IMR-90 (cell line): ENCODE results near the gene PTPRN2. TPM values are rescaled to one million over a fixed set of nuclear protein-coding genes. Genes with fewer than 3 reads are reported as not detected.

Experiments used
- ATAC-seq: fragments of 200-7000 bp; cut with Tn5 transposase; 2 replicates; pipeline ENCODE4 v1.9.1; 2020; ENCODE audit warnings: low read depth, mild to moderate bottlenecking, moderate library complexity
- BruUV-seq: library from RNA; stranded (reverse); fragments of 400-500 nt; replicated peaks from 2 replicates; lab custom pipeline; 2021; lab: Mats Ljungman, UMichigan
- CTCF ChIA-PET: fragments of 300-600 bp; formaldehyde crosslinking; extraction: SDS; loops from one replicate; lab custom pipeline; 2021; ENCODE audit warnings: antibody characterized with exemption; lab: Yijun Ruan, JAX
- POLR2A ChIA-PET: fragments of 300-600 bp; sonication (Branson Sonifier 250); formaldehyde crosslinking; loops from one replicate; lab custom pipeline; 2022; ENCODE audit warnings: antibody characterized with exemption; ENCODE audit not compliant: unreplicated experiment; lab: Charles Lee
- DNase-seq: peaks from one replicate; pipeline ENCODE4 v3.0.0; 2013
- H2AFZ ChIP-seq: replicated peaks from 2 replicates; pipeline ENCODE3; 2013; ENCODE audit warnings: low read length, mild to moderate bottlenecking; ENCODE audit not compliant: poor library complexity
- H2AK5ac ChIP-seq: 2 replicates; pipeline ENCODE4 v1.6.1; 2013; ENCODE audit warnings: low read depth, low read length, inconsistent platforms
- H2AK9ac ChIP-seq: replicated peaks from 2 replicates; pipeline ENCODE3; 2013; ENCODE audit warnings: mild to moderate bottlenecking, low read depth, low read length, moderate library complexity; ENCODE audit not compliant: poor library complexity
- H2BK120ac ChIP-seq: 2 replicates; pipeline ENCODE4 v1.6.1; 2013; ENCODE audit warnings: low read depth, low read length, inconsistent platforms
- H2BK15ac ChIP-seq: 3 replicates; pipeline ENCODE4 v1.6.1; 2013; ENCODE audit warnings: low read depth, low read length, inconsistent platforms
- H2BK20ac ChIP-seq: 2 replicates; pipeline ENCODE4 v1.6.1; 2013; ENCODE audit warnings: low read depth, mild to moderate bottlenecking, inconsistent platforms, low read length, moderate library complexity
- H2BK5ac ChIP-seq: 2 replicates; pipeline ENCODE4 v1.6.1; 2013; ENCODE audit warnings: mild to moderate bottlenecking, low read depth, low read length, inconsistent platforms; ENCODE audit not compliant: poor library complexity, severe bottlenecking
- H3K14ac ChIP-seq: replicated peaks from 2 replicates; pipeline ENCODE4 v1.6.1; 2013; ENCODE audit warnings: low read depth, low read length, inconsistent platforms
- H3K18ac ChIP-seq: 2 replicates; pipeline ENCODE4 v1.6.1; 2013; ENCODE audit warnings: low read depth, low read length, control low read depth
- H3K23ac ChIP-seq: 2 replicates; pipeline ENCODE4 v1.6.1; 2013; ENCODE audit warnings: low read depth, low read length, inconsistent platforms
- H3K27ac ChIP-seq: 2 replicates; pipeline ENCODE4 v1.5.1; 2013; ENCODE audit warnings: mild to moderate bottlenecking, control low read depth, low read length; ENCODE audit not compliant: insufficient read depth
- H3K27me3 ChIP-seq: 2 replicates; pipeline ENCODE4 v1.6.1; 2013; ENCODE audit warnings: low read length; ENCODE audit not compliant: control insufficient read depth, insufficient read depth
- H3K36me3 ChIP-seq: 2 replicates; pipeline ENCODE4 v1.6.1; 2013; ENCODE audit warnings: low read length, mixed read lengths; ENCODE audit not compliant: control insufficient read depth, insufficient read depth
- H3K4ac ChIP-seq: 2 replicates; pipeline ENCODE4 v1.6.1; 2013; ENCODE audit warnings: low read depth, low read length, inconsistent platforms
- H3K4me1 ChIP-seq: 2 replicates; pipeline ENCODE4 v1.6.1; 2013; ENCODE audit warnings: low read length, mixed read lengths; ENCODE audit not compliant: control insufficient read depth, insufficient read depth
- H3K4me2 ChIP-seq: 2 replicates; pipeline ENCODE4 v1.6.1; 2013; ENCODE audit warnings: low read depth, mild to moderate bottlenecking, control low read depth, low read length, moderate library complexity
- H3K4me3 ChIP-seq: 2 replicates; pipeline ENCODE4 v1.5.1; 2013; ENCODE audit warnings: low read depth, mild to moderate bottlenecking, control low read depth, low read length, moderate library complexity; ENCODE audit not compliant: insufficient read depth
- H3K56ac ChIP-seq: 2 replicates; pipeline ENCODE4 v1.6.1; 2013; ENCODE audit warnings: low read length, inconsistent platforms; ENCODE audit not compliant: insufficient read depth; ENCODE audit errors: extremely low read depth
- H3K79me1 ChIP-seq, 2 experiments: 2 replicates each; pipeline ENCODE4 v1.6.1; 2013; ENCODE audit warnings: low read length in 2 of 2, inconsistent platforms in 1 of 2, low read depth in 1 of 2
- H3K9ac ChIP-seq: 2 replicates; pipeline ENCODE4 v1.6.1; 2013; ENCODE audit warnings: low read depth, low read length, control low read depth
- H3K9me1 ChIP-seq: 2 replicates; pipeline ENCODE4 v1.6.1; 2013; ENCODE audit warnings: low read length, inconsistent platforms; ENCODE audit not compliant: insufficient read depth
- H3K9me3 ChIP-seq: 2 replicates; pipeline ENCODE4 v1.6.1; 2013; ENCODE audit warnings: low read length; ENCODE audit not compliant: control insufficient read depth, insufficient read depth
- H4K20me1 ChIP-seq: 2 replicates; pipeline ENCODE4 v1.6.1; 2013; ENCODE audit warnings: low read length, inconsistent platforms; ENCODE audit not compliant: insufficient read depth
- H4K5ac ChIP-seq: 2 replicates; pipeline ENCODE4 v1.6.1; 2013; ENCODE audit warnings: mild to moderate bottlenecking, low read depth, low read length, control low read depth
- H4K8ac ChIP-seq, 2 experiments: 2 replicates each; pipeline ENCODE4 v1.6.1; 2013; ENCODE audit warnings: low read depth in 2 of 2, low read length in 2 of 2, control low read depth in 1 of 2, inconsistent platforms in 1 of 2
- H4K91ac ChIP-seq: 2 replicates; pipeline ENCODE4 v1.6.1; 2013; ENCODE audit warnings: low read depth, low read length, inconsistent platforms; ENCODE audit not compliant: insufficient read depth
- BHLHE40 ChIP-seq: fragments of 150-350 bp; IDR thresholded peaks from 2 replicates; pipeline ENCODE4 v1.6.1; 2016; ENCODE audit warnings: mild to moderate bottlenecking, low read depth, low read length
- CEBPB ChIP-seq: IDR thresholded peaks from 2 replicates; pipeline ENCODE4 v1.6.1; 2012; ENCODE audit warnings: low read depth, low read length, improper control_type of control experiment
- FOS ChIP-seq: fragments of 150-350 bp; IDR thresholded peaks from 2 replicates; pipeline ENCODE4 v1.6.1; 2016; ENCODE audit warnings: low read depth, low read length
- MAZ ChIP-seq: IDR thresholded peaks from 2 replicates; pipeline ENCODE4 v1.6.1; 2012; ENCODE audit warnings: low read depth, mild to moderate bottlenecking, low read length, improper control_type of control experiment, moderate library complexity, borderline replicate concordance
- MXI1 ChIP-seq: IDR thresholded peaks from 2 replicates; pipeline ENCODE4 v1.6.1; 2012; ENCODE audit warnings: low read depth, mild to moderate bottlenecking, low read length, moderate library complexity, borderline replicate concordance
- POLR2A ChIP-seq: IDR thresholded peaks from 2 replicates; pipeline ENCODE4 v1.6.1; 2012; ENCODE audit warnings: mild to moderate bottlenecking, low read depth, low read length
- RAD21 ChIP-seq: IDR thresholded peaks from 2 replicates; pipeline ENCODE4 v1.6.1; 2012; ENCODE audit warnings: low read length, improper control_type of control experiment
- RCOR1 ChIP-seq: IDR thresholded peaks from 2 replicates; pipeline ENCODE4 v1.6.1; 2012; ENCODE audit warnings: mild to moderate bottlenecking, low read length, improper control_type of control experiment; ENCODE audit not compliant: insufficient replicate concordance
- WGBS, 2 experiments: methylation state at CpG; one replicate each; pipeline versions ENCODE4 v1.1.5 to v1.1.7; 2013; ENCODE audit warnings: missing lambda C conversion rate in 2 of 2; ENCODE audit not compliant: insufficient read length in 1 of 2; ENCODE audit errors: extremely low coverage in 2 of 2; 5-methylcytosine and 5-hydroxymethylcytosine counted together
- dilution Hi-C: fragments of 300-500 bp; cut with HindIII; formaldehyde crosslinking; loops from one replicate; pipeline ENCODE4 v1.14.3; 2018; ENCODE audit warnings: low sequenced_read_pairs; ENCODE audit not compliant: unreplicated experiment
- in situ Hi-C: fragments of 300-500 bp; cut with MboI; formaldehyde crosslinking; loops from 3 replicates; pipeline ENCODE4 v1.14.3; 2019; ENCODE audit warnings: low sequenced_read_pairs, inconsistent platforms, mixed read lengths
- intact Hi-C: fragments of 100-400 bp; cut with micrococcal nuclease; formaldehyde crosslinking; loops from 2 replicates; pipeline ENCODE4 v1.10.0; 2022
- polyA plus RNA-seq, 3 experiments: library from polyadenylated mRNA; depleted of rRNA; stranded (reverse); fragments of >200 nt; gene quantifications; 2 replicates each; pipeline ENCODE4 v1.2.3, GENCODE V29; 2012; ENCODE audit warnings: low replicate concordance in 1 of 3
- total RNA-seq: library from RNA; depleted of rRNA; stranded (reverse); fragments of >200 nt; gene quantifications from 2 replicates; pipeline ENCODE4 v1.2.3, GENCODE V29; 2012
- TF ChIP-seq, protein P1 (sequence below): fragments of 150-350 bp; IDR thresholded peaks from 2 replicates; pipeline ENCODE4 v1.6.1; 2017; ENCODE audit warnings: mild to moderate bottlenecking, antibody characterized with exemption, low read length, low read depth

The PTPRN2 gene
- total and polyA plus RNA-seq, 2 of the 4 experiments (the other 2 are of a cell fraction) = 0.03 TPM; not detected in 1

DNA sequence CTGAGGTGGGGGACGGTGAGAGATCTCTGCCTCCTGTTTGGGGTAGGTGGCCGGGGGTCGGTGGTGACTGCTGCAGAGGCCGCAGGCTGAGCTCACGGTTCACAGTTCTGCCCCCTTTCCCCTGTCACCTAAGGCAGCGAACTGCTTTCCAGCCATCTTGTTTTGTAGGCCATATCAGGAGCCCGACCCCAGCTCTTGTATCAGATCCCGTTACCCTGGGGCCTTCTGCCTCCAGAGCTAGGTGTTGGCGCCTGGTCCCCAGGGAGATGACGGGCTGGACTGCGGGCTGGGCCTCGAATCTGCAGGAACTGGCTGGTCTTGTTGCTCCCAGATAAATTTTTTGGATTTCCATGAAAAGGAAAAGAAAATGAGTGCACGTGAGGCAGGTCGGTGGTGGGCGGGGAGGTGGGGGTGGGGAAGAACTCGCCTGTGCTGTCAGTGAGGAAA is 1067.8 kb downstream of the PTPRN2 start:
- Histone ChIP-seq H3K4me3 (no peak overlapping the region), H2AK5ac (no peak overlapping the region), H4K8ac (no peak overlapping the region), H3K56ac (no peak overlapping the region), H3K27ac (no peak overlapping the region), H3K18ac (no peak overlapping the region), H3K9me1 (no peaks in the 10 kb centered on the region), H3K9me3 (peaks cover 43% of the 10 kb centered on the region), H3K27me3 (no peaks in the 10 kb centered on the region), H2AFZ (no peak overlapping the region), H3K14ac (no peak overlapping the region), H3K79me1 (no peaks in the 10 kb centered on the region), H2BK20ac (no peak overlapping the region), H4K20me1 (no peaks in the 10 kb centered on the region), H2BK15ac (no peak overlapping the region), H4K91ac (no peak overlapping the region), H4K5ac (no peak overlapping the region), H3K4ac (no peak overlapping the region), H3K23ac (no peak overlapping the region), H3K4me1 (no peaks in the 10 kb centered on the region), H2AK9ac (no peak overlapping the region), H3K4me2 (no peak overlapping the region), H2BK120ac (no peak overlapping the region), H3K9ac (no peak overlapping the region), H2BK5ac (no peak overlapping the region), H3K36me3 (no peaks in the 10 kb centered on the region)
- TF ChIP-seq RCOR1 (no peak), BHLHE40 (no peak), POLR2A (no peak), MXI1 (no peak), RAD21 (no peak), MAZ (no peak), CEBPB (no peak), FOS (no peak)
- TF ChIP-seq, protein P1, sequence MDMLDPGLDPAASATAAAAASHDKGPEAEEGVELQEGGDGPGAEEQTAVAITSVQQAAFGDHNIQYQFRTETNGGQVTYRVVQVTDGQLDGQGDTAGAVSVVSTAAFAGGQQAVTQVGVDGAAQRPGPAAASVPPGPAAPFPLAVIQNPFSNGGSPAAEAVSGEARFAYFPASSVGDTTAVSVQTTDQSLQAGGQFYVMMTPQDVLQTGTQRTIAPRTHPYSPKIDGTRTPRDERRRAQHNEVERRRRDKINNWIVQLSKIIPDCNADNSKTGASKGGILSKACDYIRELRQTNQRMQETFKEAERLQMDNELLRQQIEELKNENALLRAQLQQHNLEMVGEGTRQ = no peak
- no TSS peak for BruUV-seq
- in situ Hi-C loops (no loop called here), intact Hi-C loops (no loop called here), dilution Hi-C loops (no loop called here)
- WGBS, 2 experiments = 51% methylated on average over 6 of the region's 16 CpGs; no CpG with 5 or more reads in 1 of the 2 experiments
- POLR2A ChIA-PET = no interaction called here
- CTCF ChIA-PET = no interaction called here
- DNase-seq (no peak), ATAC-seq (no peak)
